Amniotic epithelial cell (primary cell): Measurements from ENCODE around the gene C12orf43.

Experiments used
- DNase-seq: peaks from one replicate; pipeline ENCODE4 v3.0.0-alpha.2; 2010; ENCODE audit warnings: low read depth

C12orf43 gene

DNA sequence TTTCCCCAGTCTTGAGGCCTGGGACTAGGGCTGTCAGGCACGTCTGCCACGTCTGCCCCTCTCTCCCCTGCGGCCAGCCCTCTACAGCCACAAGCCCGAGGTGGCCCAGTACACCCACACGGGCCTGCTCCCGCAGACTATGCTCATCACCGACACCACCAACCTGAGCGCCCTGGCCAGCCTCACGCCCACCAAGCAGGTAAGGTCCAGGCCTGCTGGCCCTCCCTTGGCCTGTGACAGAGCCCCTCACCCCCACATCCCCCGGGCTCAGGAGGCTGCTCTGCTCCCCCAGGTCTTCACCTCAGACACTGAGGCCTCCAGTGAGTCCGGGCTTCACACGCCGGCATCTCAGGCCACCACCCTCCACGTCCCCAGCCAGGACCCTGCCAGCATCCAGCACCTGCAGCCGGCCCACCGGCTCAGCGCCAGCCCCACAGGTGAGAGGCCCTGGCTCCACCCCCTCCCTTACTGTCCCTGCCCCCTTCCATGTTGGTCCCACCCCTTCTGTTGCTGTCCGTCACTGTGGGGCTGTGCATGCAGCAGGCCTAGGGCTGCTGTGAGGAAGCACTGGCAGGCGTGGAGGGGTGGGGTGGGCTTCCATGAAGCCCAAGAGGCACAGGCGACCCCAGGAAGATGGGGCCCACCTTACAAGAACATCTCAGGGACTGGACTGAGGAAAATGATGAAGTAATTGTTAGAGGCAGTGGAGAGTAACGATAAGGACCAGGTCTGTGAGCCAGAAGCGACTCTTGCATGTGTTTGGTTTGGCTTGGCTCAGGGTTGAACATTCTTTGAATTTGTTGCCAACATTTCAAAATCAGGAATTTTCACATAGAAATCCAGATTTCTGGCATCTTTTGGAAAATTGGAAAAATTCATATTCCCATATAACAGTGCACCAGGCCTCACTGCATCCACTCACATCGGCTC is 16.8 kb downstream of the C12orf43 start:
- DNase-seq, result no peak

DNA sequence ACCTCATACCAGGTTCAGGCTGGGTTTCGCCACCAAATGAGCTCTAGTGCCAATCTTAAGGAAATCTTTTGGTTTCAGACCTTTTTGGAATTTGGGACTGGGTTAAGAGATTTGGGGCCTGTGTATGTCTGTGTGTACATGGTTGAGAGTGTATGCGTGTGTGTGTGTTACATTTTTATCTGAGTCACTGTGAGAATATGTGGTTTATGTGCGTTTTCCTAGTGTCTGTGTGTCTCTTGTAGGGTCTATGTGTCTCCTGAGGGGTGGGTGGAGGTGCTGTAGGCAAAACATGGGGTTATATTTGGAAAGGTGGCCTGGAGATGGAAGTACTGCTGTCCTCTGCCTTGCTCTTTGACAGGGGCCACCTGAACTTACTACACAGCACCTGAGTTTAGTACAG is 17.9 kb downstream of the C12orf43 start:
- DNase-seq, result no peak

DNA sequence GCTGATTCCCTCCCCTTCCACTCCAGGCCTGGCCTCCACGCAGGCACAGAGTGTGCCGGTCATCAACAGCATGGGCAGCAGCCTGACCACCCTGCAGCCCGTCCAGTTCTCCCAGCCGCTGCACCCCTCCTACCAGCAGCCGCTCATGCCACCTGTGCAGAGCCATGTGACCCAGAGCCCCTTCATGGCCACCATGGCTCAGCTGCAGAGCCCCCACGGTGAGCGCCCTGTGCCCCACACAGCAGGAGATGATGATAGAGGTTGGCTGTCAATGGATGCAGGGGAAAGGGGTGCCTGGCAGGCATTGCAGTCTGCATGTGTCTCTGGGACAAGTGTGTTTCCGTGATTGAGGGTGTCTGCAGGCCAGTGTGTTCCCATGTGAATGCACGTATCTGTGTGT is 18.8 kb downstream of the C12orf43 start:
- no peak for DNase-seq

DNA sequence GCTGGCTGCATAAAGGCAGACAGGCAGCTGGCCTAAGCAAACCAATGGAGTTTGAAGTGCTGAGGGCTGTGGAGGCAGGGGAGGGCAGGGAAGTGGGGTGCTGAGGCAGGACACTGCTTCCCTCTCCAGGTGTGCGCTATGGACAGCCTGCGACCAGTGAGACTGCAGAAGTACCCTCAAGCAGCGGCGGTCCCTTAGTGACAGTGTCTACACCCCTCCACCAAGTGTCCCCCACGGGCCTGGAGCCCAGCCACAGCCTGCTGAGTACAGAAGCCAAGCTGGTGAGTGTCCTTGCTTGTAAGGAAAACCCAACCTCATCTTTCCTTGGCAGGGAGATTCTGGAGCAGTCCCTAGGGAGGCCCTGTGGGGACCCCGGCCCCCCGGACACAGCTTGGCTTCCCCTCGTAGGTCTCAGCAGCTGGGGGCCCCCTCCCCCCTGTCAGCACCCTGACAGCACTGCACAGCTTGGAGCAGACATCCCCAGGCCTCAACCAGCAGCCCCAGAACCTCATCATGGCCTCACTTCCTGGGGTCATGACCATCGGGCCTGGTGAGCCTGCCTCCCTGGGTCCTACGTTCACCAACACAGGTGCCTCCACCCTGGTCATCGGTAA is 20.0 kb downstream of the C12orf43 start:
- no peak for DNase-seq

DNA sequence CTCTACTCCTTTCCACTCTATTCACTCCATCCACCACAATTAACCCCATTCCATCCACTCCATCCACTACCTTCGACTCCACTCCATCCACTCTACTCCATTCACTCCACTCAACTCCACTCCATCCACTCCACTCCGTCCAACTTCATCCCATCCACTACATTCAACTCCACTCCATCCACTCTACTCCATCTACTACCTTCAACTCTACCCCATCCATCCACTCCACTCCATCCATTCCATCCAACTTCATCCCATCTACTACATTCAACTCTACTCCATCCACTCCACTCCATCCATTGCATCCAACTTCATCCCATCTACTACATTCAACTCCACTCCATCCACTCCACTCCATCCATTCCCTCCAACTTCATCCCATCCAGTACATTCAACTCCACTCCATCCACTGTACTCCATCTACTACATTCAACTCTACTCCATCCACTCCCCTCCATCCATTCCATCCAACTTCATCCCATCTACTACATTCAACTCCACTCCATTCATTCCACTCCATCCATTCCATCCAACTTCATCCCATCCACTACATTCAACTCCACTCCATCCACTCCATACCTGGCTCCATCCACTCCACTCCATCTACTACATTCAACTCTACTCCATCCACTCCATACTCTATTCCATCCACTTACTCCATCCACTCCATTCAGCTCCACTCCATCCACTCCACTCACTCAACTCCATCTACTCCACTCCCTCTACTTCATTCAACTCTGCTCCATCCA is 21.5 kb downstream of the C12orf43 start:
- no peak for DNase-seq

DNA sequence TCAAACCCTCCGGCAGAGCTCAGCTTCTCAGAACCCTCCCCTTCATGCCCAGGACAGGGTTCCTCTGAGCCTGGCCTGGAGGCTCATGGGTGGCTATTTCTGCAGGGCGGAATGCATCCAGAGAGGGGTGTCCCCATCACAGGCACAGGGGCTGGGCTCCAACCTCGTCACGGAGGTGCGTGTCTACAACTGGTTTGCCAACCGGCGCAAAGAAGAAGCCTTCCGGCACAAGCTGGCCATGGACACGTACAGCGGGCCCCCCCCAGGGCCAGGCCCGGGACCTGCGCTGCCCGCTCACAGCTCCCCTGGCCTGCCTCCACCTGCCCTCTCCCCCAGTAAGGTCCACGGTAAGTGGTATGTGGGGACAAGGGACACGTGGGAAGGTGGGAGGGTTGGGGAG is 22.2 kb downstream of the C12orf43 start:
- no peak for DNase-seq

DNA sequence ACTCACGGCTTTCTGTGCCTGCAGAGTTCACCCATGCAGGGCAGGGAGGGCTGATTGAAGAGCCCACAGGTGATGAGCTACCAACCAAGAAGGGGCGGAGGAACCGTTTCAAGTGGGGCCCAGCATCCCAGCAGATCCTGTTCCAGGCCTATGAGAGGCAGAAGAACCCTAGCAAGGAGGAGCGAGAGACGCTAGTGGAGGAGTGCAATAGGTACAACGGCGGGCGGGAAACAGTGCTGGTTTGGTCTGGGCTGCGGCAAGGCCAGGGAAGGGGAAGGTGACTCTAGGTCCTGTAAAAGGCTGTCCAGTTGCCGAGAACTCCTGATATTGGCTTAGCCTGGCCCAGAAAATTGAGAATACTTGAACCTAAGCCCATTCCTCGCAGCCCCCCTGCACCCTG is 22.8 kb downstream of the C12orf43 start:
- no peak for DNase-seq

DNA sequence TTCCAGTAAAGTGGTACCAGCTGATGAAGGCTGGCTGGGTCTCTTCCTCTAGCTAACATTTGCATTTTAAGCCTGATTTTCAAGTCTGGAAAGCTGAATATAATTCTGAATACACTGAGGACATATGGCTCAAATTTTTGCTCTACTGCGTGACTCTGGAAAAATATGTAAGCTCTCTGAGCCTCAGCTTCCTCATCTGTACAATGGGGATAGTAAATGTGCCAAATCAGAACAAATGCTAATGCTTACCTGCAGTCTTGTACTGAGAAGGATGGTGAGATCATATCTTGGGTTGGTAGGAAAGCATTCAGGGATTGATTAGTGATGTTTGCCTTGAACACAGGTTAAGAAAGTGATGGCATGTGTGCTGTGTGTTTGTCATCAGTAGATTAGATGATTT is 23.3 kb downstream of the C12orf43 start:
- no peak for DNase-seq

DNA sequence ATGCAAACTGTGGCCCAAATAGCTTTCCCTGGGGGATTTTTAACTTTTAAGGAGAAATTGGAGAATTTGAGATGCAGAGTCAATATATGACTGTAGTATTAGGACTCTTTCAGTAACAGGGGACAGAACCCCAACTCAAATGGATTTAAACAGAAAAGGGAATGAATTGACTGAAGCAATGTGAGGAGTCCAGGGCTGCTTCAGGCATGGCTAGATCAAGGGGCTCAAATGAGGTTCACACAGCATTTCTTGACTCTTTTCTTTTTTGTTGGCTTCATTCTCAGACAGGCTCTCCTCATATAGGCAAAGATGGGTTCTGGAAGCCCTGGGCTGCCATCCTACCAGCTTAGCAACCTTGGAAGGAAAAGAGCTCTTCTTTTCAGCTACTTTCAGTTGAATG is 24.3 kb downstream of the C12orf43 start:
- DNase-seq, result no peak

DNA sequence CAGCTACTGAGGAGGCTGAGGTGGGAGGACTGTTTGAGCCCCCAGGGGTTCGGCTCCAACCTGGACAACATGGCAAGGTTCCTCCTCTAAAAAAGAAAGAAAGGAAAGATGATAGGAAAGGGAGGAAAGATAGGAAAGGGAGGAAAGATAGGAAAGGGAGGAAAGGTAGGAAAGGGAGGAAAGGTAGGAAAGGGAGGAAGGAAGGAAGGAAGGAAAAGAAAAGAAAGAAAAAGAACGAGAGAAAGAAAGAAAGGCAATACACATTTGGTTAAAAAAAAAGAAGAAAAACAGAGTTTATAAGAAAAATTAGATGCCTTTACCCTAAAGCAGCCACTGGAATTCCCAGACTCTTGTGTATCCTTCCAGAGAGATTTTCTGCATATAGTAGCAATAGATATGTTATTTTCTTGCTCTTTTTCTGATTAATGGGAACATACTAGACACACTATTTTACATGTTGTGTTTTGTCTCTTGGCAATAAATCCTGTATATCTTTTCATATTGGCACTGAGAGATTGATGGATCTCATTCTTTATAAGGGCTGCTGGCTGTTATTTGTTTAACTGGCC is 25.7 kb downstream of the C12orf43 start:
- no peak for DNase-seq

DNA sequence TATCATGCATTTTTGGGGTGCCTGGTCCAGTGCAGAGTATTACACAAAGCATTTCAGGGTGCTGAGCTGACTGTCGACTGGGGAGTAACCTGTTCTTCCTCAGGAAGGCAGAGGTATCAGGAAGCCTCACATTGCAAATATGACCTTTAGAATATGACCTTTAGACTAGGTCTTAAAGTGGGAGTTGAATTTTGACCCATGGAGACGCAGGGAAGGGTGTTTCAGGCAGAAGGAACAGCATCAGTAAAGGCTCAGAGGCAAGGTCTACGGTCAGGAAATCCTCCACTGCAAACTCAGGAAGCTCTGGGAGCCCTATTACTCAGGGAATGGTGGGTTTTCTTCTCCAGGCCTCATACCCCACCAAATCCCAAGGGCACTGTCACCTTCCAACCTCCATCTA is 26.6 kb downstream of the C12orf43 start:
- no peak for DNase-seq

DNA sequence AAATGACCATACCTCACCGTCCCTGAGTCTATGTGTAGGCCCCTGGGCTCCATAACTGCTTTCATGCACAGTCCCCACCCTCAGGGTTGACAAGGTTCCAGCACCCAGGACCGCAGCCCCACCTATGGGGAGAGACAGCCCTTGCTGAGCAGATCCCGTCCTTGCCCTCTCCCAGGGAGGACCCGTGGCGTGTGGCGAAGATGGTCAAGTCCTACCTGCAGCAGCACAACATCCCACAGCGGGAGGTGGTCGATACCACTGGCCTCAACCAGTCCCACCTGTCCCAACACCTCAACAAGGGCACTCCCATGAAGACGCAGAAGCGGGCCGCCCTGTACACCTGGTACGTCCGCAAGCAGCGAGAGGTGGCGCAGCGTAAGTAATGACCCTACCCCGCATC is 27.6 kb downstream of the C12orf43 start:
- no peak for DNase-seq

DNA sequence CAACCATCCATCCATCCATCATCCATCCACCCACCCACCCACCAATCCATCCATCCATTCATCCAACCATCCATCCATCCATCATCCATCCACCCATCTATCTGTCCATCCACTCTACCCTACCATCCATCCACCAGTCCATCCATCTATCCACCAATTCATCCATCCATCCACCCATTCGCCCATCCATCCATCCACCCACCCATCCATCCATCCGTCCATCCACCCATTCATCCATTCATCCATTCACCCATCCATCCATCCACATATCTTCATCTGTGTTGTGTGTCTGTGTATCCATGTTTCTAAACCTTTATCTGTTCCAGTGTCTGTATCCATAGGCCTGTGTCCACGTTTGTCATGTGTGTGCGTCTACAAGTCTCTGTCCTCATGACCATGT is 28.1 kb downstream of the C12orf43 start:
- DNase-seq, result no peak

DNA sequence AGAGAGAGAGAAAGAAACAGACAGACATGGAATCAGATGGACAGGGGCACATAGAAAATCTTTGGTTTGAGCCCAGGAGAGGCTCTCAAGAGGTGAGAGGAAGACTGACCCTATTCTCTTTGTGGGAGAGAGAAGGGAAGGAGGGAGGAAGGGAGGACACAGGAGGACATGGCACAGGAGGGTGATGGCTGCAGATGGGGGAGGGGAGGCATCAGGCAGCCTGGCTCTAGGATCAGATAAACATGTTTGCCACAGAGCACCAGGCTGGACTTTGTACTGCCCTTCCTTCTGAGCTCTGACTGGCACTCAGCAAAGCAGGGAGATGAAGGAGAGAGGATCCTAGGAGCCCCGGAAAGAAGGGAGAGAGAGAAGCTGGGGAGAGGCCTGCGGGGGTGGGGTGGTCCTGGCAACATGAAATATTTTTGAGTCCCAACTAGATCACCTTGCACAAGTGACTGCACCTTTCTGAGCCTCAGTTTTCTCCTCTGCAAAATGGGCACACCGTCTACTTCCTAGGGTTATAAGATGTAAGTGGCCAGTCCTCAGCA is 31.9 kb downstream of the C12orf43 start:
- no peak for DNase-seq

DNA sequence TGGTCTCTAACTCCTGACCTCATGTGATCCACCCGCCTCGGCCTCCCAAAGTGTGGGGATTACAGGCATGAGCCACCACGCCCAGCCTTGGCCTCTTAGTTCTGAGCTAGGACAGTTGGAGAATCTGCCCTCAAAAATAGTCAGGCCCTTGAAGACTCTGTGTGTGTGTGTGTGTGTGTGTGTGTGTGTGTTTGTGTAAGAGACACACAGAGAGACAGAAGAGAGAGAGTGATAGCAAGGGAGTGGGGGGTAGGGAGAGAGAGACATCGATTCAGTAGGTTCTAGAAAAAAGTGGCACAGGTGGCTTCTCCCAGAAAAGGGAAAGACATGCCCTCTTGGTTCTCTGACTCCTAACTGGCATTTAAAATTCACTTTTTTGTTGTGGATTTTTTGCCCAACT is 32.5 kb downstream of the C12orf43 start:
- DNase-seq, result no peak

DNA sequence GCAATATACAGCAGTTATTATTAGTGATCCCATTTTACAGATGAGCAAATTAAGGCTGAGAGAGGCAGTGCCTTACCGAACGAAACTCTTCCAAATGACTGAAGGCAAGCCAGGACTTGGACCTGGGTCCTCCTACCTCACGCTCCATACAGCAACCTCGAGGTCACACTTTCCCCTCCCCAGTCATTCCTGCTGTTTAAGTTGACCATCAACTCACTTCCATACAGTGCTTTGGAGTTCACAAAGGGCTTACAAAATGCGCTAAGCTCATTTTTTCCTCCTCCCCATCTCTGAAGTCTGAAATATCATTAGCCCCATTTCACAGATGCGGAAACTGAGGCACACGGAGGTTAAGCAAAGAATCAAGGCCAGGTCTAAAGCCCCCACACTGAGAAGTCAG is 33.6 kb downstream of the C12orf43 start:
- no peak for DNase-seq

DNA sequence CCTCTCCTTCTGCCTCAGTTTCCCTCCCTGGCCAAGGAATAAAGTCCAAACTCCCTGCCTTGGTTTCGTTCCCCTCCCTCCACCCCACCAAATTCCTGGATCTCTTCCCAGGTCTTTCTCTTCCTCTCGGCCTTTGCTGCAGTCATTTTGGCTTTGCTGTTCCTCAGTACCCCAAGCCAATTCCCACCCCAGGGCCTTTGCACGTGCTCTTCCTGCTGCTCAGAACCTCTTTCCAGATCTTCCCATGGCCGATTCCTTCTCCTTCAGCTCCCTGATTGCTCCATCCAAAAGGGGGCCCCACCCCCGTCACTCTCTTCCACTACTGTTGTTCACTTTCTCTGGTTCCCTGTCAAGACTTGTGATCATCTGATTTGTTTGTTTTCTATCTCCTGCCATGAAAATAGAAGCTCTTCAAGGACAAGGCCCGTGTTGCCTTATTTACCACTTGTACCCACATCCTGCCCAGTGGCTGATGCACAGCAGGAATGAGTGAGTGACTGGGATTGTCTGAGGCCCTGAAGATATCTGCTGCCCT is 34.8 kb downstream of the C12orf43 start:
- peak; percentile 7 for DNase-seq

DNA sequence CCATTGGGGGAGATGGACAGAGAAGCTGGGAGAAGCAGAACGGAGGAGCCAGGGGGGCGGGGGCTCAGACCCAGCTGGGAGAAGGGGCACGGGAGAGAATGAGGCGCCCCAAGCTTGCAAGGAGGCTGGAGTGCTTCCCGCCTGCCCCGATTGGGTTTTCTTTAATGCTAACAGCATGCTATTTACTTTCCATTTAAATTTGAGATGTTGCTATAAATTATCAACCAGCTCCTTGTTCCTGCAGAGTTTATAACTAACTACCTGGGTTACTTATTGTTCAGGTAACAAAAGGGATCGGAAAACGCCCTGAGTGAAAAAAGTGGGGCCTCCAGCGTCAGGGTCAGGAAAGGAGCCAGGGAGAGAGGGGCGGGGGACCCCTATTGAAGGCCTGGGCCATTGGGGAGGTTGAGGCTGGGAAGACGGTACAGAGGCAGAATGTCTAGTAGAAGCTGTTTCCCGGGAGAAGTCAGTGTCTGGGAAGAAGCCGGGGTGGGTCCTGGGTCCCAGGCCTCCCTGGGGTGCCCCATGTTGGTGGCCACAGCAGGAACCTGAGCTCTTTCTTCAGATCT is 35.4 kb downstream of the C12orf43 start:
- DNase-seq, result no peak

DNA sequence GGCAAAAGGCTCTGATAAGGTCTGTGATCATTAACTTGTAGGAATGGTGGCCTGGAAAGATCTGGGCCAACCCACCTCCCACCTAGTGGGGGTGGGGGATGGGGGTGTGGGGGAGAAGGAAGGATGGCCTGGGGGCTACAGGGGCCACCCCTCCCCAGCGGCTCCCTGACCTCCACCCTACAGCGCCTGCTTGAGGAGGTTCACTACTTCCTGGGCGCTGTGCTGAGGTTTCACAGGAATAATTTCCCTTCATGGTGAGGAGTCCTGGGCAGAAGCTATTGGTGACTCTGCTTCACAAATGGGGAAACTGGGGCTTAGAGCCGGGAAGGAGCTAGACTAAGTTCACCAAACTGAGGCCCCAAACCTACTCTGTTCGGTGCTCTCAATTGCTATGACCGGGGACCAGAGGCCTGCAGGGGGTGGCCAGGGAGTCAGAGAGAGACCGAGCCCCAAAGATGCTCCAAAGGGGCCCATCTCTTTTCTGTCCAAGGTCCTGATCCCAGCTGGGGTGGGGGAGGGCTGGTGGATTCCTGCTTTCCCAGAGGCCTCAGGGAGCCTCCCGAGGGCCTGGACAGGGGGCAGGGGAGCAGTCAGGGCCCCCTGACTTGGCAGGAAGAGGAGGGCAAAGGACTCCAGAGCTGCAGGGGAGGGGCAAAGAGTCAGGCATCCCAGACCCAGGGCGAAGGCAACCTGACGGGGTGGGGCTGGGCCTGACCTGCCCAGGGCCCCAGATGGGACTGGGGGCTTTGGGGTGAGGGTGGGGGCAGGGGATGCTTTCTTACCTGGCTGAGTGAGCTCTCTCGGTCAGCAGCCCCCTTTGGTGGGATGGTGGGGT is 36.2 kb downstream of the C12orf43 start:
- no peak for DNase-seq

DNA sequence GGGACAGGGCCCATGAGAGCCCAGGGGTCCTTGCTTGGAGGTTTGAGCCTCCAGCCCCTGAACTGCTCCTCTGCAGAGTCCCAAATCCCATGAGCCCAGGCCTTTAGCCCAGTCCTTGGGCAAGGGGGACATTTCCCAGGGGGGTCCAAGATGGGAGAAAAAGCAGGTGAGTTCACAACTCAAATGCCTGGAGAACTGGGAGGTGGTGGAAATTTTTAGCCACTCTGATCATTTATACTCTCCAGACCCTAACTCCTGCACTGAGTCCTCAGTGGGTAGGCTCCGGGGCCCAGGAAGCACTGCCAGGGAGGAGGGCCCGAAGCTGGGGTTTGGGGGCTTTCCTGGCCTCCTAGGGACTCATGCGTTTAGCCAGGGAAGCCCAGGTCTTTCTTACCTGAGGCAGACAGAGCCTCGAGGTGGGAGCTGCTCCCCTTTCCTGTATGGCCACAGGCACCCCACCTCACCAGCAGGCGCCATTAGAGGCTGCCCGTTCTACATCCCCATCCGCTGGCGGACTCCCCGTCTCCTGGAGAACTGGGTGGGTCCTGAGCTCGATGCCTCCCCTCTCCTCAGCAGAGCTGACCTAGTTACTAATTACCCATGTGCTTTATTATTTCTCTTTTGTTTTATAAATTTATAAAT is 36.9 kb downstream of the C12orf43 start:
- no peak for DNase-seq
